Measurements from ENCODE around the gene PDCD1LG2.

PDCD1LG2 gene

GRCh38 chr9:5479994-5480694, 30.2 kb upstream of the PDCD1LG2 start:
- Histone ChIP-seq H3K9me3 (replicated peaks in 1 of 11) (peaks cover 0 to 18% (median 11%) of the 10 kb centered on the region in 11 experiments; a peak in 14 of 22 replicates), H3K4me3 (no peak overlapping the region), H3K4me1 (peaks cover 0 to 50% (median 0%) of the 10 kb centered on the region in 10 experiments; a peak in 7 of 20 replicates), H3K27ac (no peak overlapping the region), H3K27me3 (no peaks in the 10 kb centered on the region), H4K20me1 (no peaks in the 10 kb centered on the region), H3K36me3 (0 out of 22 replicates have a peak, but pooled peaks cover 0 to 3% (median 0%) of the 10 kb centered on the region in 11 experiments), H3K4me2 (no peak overlapping the region), H3K9ac (no peak overlapping the region)
- TF ChIP-seq Cebpa-rat (IDR thresholded peaks at IDR 0.05): no peak

DNA sequence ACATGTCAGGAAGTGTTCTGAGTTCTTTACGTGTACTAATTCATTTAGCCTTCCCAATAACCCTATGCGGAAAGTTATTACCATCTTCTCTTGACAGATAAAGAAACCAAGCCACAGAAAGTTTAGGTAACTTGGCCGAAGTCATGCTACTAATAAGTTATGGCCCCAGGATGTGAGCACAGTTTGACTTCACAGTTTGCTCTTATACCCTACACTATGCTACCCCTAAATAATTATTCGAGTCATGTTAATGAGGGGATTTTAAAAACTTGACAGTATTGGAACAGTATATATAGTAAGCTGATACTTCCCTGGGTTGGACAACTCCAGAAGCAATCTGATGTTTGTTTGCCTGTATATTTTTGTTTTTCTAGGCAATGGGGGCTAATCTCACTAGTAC, 29.4 kb upstream of the PDCD1LG2 start:
- no peak overlapping the region for H3K9ac ChIP-seq
- no peak overlapping the region for H3K27ac ChIP-seq
- peaks cover 0 to 50% (median 0%) of the 10 kb centered on the region in 10 experiments; a peak in 7 of 20 replicates for H3K4me1 ChIP-seq
- no peak overlapping the region for H3K4me3 ChIP-seq
- no peaks in the 10 kb centered on the region for H3K27me3 ChIP-seq
- peaks cover 0 to 18% (median 11%) of the 10 kb centered on the region in 11 experiments; a peak in 14 of 22 replicates for H3K9me3 ChIP-seq (replicated peaks in 1 of 11)
- H3K36me3 ChIP-seq: 0 out of 22 replicates have a peak, but pooled peaks cover 0 to 3% (median 0%) of the 10 kb centered on the region in 11 experiments
- H4K20me1 ChIP-seq: no peaks in the 10 kb centered on the region
- H3K4me2 ChIP-seq: peak overlapping the region in 3 of 11 experiments; percentile 27 to 78 (median 66); a peak in 6 of 22 replicates
- no peak for TF ChIP-seq Cebpa-rat (IDR thresholded peaks at IDR 0.05)

DNA sequence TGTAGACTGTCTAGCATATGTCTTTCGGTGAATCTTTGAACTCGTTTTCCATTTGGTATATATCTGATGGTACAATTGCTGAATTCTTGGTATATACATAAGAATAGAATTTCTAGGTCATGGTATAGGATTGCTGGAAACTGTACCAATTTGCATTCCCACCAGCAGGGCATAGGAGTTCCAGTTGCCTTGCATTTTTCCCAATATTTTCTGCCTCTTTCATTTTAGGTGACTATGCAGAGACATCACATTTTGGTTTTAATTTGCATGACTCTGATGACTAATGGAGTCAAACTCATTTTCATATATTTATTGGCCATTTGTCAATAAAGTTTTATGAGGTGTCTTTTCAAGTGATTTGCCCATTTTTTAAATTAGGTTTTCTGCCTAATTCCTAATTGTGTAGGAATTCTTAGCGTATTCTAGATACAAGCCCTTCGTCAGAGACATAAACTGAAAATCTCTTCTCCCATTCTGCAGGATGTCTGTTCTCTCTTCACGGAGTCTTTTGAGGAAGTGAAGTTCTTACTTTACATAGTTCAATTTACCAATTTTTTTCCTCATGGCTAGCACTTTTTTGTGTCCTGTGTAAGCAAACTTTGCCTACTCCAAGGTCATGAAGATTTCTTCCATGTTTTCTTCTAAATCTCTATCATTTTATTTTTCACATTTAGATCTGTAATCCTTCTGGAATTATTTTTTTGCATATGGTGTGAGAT, 28.9 kb upstream of the PDCD1LG2 start:
- Histone ChIP-seq H3K4me3 (no peak overlapping the region), H3K9me3 (replicated peaks in 1 of 11) (peaks cover 0 to 15% (median 10%) of the 10 kb centered on the region in 11 experiments; a peak in 14 of 22 replicates), H3K27ac (0 out of 22 replicates have a peak overlapping the region, but pooled peaks of 1 of the 11 experiments have one; percentile 4), H4K20me1 (no peaks in the 10 kb centered on the region), H3K4me1 (peaks cover 0 to 50% (median 0%) of the 10 kb centered on the region in 10 experiments; a peak in 7 of 20 replicates), H3K27me3 (no peaks in the 10 kb centered on the region), H3K4me2 (peak overlapping the region in 3 of 11 experiments; percentile 27 to 78 (median 66); a peak in 6 of 22 replicates), H3K36me3 (0 out of 22 replicates have a peak, but pooled peaks cover 0 to 3% (median 0%) of the 10 kb centered on the region in 11 experiments), H3K9ac (no peak overlapping the region)
- no peak for TF ChIP-seq Cebpa-rat (IDR thresholded peaks at IDR 0.05)

DNA sequence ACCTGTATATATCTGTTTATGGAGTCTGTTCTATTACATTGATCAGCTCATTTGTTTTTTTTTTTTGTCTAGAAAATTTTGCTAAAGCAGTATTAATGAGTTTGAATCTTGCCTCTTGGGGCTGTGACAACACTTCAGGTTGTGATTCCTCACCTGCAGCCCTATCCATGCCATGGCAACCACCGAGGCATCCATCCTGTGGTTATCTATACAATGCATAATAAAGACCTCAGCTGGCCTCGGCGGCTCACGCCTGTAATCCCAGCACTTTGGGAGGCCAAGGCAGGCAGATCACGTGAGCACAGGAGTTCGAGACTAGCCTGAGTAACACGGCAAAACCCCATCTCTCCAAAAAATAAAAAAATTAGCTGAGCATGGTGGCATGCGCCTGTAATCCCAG, 28.1 kb upstream of the PDCD1LG2 start:
- no peak overlapping the region for H3K9ac ChIP-seq
- H3K9me3 ChIP-seq (replicated peaks in 1 of 11): peaks cover 0 to 8% (median 6%) of the 10 kb centered on the region in 11 experiments; a peak in 12 of 22 replicates
- no peaks in the 10 kb centered on the region for H3K27me3 ChIP-seq
- 0 out of 22 replicates have a peak overlapping the region, but pooled peaks of 1 of the 11 experiments have one; percentile 4 for H3K27ac ChIP-seq
- peak overlapping the region in 3 of 11 experiments; percentile 27 to 78 (median 66); a peak in 5 of 22 replicates for H3K4me2 ChIP-seq
- no peak overlapping the region for H3K4me3 ChIP-seq
- H3K4me1 ChIP-seq: peaks cover 0 to 50% (median 0%) of the 10 kb centered on the region in 10 experiments; a peak in 7 of 20 replicates
- no peaks in the 10 kb centered on the region for H4K20me1 ChIP-seq
- TF ChIP-seq Cebpa-rat (IDR thresholded peaks at IDR 0.05): no peak
- 0 out of 22 replicates have a peak, but pooled peaks cover 0 to 3% (median 0%) of the 10 kb centered on the region in 11 experiments for H3K36me3 ChIP-seq

GRCh38 chr9:5483306-5483705, 27.0 kb upstream of the PDCD1LG2 start:
- no peaks in the 10 kb centered on the region for H4K20me1 ChIP-seq
- H3K9ac ChIP-seq: no peak overlapping the region
- H3K4me2 ChIP-seq: peak overlapping the region in 2 of 11 experiments; percentile 34 to 64; a peak in 2 of 22 replicates
- H3K4me3 ChIP-seq: no peak overlapping the region
- no peak overlapping the region; a peak in 1 of 22 replicates for H3K27ac ChIP-seq
- H3K9me3 ChIP-seq (replicated peaks in 1 of 11): no peaks in the 10 kb centered on the region; a peak in 1 of 22 replicates
- H3K27me3 ChIP-seq: no peaks in the 10 kb centered on the region
- no peaks in the 10 kb centered on the region for H3K36me3 ChIP-seq
- peaks cover 0 to 46% (median 0%) of the 10 kb centered on the region in 10 experiments; a peak in 6 of 20 replicates for H3K4me1 ChIP-seq
- no peak for TF ChIP-seq Cebpa-rat (IDR thresholded peaks at IDR 0.05)

- Histone ChIP-seq H3K27me3 (no peaks in the 10 kb centered on the region), H3K4me1 (peaks cover 0 to 62% (median 0%) of the 10 kb centered on the region in 10 experiments; a peak in 9 of 20 replicates), H3K27ac (no peak overlapping the region), H3K4me2 (no peak overlapping the region), H3K9me3 (replicated peaks in 1 of 11) (no peaks in the 10 kb centered on the region), H4K20me1 (no peaks in the 10 kb centered on the region), H3K4me3 (no peak overlapping the region), H3K9ac (no peak overlapping the region), H3K36me3 (no peaks in the 10 kb centered on the region)
- TF ChIP-seq Cebpa-rat (IDR thresholded peaks at IDR 0.05): no peak
These were observed 24.8 kb upstream of the PDCD1LG2 start for GRCh38 chr9:5485378-5486085.

DNA sequence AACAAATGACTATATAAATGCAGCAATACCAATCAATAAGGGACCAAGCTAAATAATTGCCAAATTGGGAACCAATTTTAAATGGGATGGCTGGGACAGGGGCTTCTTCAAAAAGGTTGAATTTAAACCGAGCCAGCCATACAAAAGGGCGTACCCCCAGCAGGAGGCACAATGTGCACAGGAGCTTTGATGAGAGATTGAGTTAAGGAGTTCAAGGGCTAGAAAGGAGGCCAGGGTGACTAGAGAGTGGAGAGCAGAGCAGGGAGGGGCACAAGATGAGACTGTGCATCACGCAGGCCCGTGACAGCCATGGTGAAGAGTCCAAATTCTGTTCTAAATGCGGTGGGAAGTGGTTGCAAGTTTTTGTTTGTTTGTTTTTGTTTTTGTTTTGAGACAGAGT, 23.3 kb upstream of the PDCD1LG2 start:
- Histone ChIP-seq H3K27ac (no peak overlapping the region), H3K4me1 (peaks cover 0 to 55% (median 0%) of the 10 kb centered on the region in 10 experiments; a peak in 9 of 20 replicates), H3K4me2 (no peak overlapping the region), H3K9ac (no peak overlapping the region), H3K9me3 (replicated peaks in 1 of 11) (no peaks in the 10 kb centered on the region), H3K4me3 (no peak overlapping the region), H3K27me3 (no peaks in the 10 kb centered on the region), H4K20me1 (no peaks in the 10 kb centered on the region), H3K36me3 (no peaks in the 10 kb centered on the region)
- no peak for TF ChIP-seq Cebpa-rat (IDR thresholded peaks at IDR 0.05)

- peaks cover 0 to 56% (median 2%) of the 10 kb centered on the region in 10 experiments; a peak in 10 of 20 replicates for H3K4me1 ChIP-seq
- no peak for TF ChIP-seq Cebpa-rat (IDR thresholded peaks at IDR 0.05)
- H3K27me3 ChIP-seq: no peaks in the 10 kb centered on the region
- H3K9me3 ChIP-seq (replicated peaks in 1 of 11): no peaks in the 10 kb centered on the region
- H3K9ac ChIP-seq: no peak overlapping the region
- H4K20me1 ChIP-seq: no peaks in the 10 kb centered on the region
- H3K4me3 ChIP-seq: no peak overlapping the region
- no peak overlapping the region for H3K27ac ChIP-seq
- no peaks in the 10 kb centered on the region for H3K36me3 ChIP-seq
- H3K4me2 ChIP-seq: peak overlapping the region in 2 of 11 experiments; percentile 10 to 80; a peak in 1 of 22 replicates
These were observed 21.9 kb upstream of the PDCD1LG2 start for GRCh38 chr9:5488221-5489008.
